ENCODE results near the gene NSRP1. TPM values are rescaled to one million over a fixed set of nuclear protein-coding genes. Genes with fewer than 3 reads are reported as not detected.

Gene NSRP1
- total and polyA plus RNA-seq, 2 of the 4 experiments (the other 2 are of a cell fraction): 3.4 to 14.2 TPM

GRCh38 chr17:30155389-30155788 is 38.8 kb downstream of the NSRP1 start:
- Histone ChIP-seq H3K27ac (ENCODE audit: insufficient read depth, low read length) (no peak overlapping the region), H4K91ac (ENCODE audit: insufficient read depth, low read depth, low read length) (no peak overlapping the region), H3K4ac (ENCODE audit: low read depth, low read length) (no peak overlapping the region), H3K36me3 (ENCODE audit: control insufficient read depth, insufficient read depth, low read length) (peaks cover 3% of the 10 kb centered on the region), H2BK5ac (ENCODE audit: low read depth, low read length, poor library complexity, severe bottlenecking) (no peak overlapping the region), H3K56ac (ENCODE audit: extremely low read depth, insufficient read depth, low read length) (no peak overlapping the region), H4K8ac (ENCODE audit: low read depth in 2 of 2, low read length in 2 of 2) (no peak overlapping the region), H2AFZ (replicated peaks; ENCODE audit: low read length, poor library complexity) (no peak overlapping the region), H3K79me1 (ENCODE audit: low read depth in 1 of 2, low read length in 2 of 2) (peaks cover 33 to 48% of the 10 kb centered on the region in 2 experiments), H3K4me3 (ENCODE audit: insufficient read depth, low read depth, low read length) (no peak overlapping the region), H3K23ac (ENCODE audit: low read depth, low read length) (no peak overlapping the region), H3K4me1 (ENCODE audit: control insufficient read depth, insufficient read depth, low read length) (no peaks in the 10 kb centered on the region), H3K9me1 (ENCODE audit: insufficient read depth, low read length) (peaks cover 6% of the 10 kb centered on the region; the same call in 1 of the 2 replicates), H3K27me3 (ENCODE audit: control insufficient read depth, insufficient read depth, low read length) (no peaks in the 10 kb centered on the region), H3K9ac (ENCODE audit: low read depth, low read length) (no peak overlapping the region), H2AK9ac (replicated peaks; ENCODE audit: low read depth, low read length, poor library complexity) (no peak overlapping the region), H4K20me1 (ENCODE audit: insufficient read depth, low read length) (peaks cover 38% of the 10 kb centered on the region), H2BK120ac (ENCODE audit: low read depth, low read length) (no peak overlapping the region), H3K18ac (ENCODE audit: low read depth, low read length) (no peak overlapping the region), H4K5ac (ENCODE audit: low read depth, low read length) (no peak overlapping the region), H2BK20ac (ENCODE audit: low read depth, low read length) (no peak overlapping the region), H3K9me3 (ENCODE audit: control insufficient read depth, insufficient read depth, low read length) (peaks cover 2% of the 10 kb centered on the region), H3K4me2 (ENCODE audit: low read depth, low read length) (no peak overlapping the region), H2AK5ac (ENCODE audit: low read depth, low read length) (no peak overlapping the region), H2BK15ac (ENCODE audit: low read depth, low read length) (no peak overlapping the region), H3K14ac (replicated peaks; ENCODE audit: low read depth, low read length) (no peak overlapping the region)
- DNase-seq: no peak
- intact Hi-C loops (cut with micrococcal nuclease): no loop called here
- dilution Hi-C loops (cut with HindIII; ENCODE audit: low sequenced_read_pairs, unreplicated experiment): no loop called here
- TF ChIP-seq MXI1 (IDR thresholded peaks at IDR 0.05; ENCODE audit: borderline replicate concordance, low read depth, low read length): no peak
- TF ChIP-seq CHD1 (IDR thresholded peaks at IDR 0.05; ENCODE audit: low read depth, low read length): no peak
- TF ChIP-seq, protein P1, sequence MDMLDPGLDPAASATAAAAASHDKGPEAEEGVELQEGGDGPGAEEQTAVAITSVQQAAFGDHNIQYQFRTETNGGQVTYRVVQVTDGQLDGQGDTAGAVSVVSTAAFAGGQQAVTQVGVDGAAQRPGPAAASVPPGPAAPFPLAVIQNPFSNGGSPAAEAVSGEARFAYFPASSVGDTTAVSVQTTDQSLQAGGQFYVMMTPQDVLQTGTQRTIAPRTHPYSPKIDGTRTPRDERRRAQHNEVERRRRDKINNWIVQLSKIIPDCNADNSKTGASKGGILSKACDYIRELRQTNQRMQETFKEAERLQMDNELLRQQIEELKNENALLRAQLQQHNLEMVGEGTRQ (IDR thresholded peaks at IDR 0.05; ENCODE audit: low read depth, low read length): no peak
- TF ChIP-seq BHLHE40 (IDR thresholded peaks at IDR 0.05; ENCODE audit: low read depth, low read length): no peak
- TF ChIP-seq CTCF (conservative IDR thresholded peaks at IDR 0.05; ENCODE audit: low read depth, low read length): no peak
- TF ChIP-seq NFE2L2 (IDR thresholded peaks at IDR 0.05; ENCODE audit: low read depth, low read length): no peak
- TF ChIP-seq RAD21 (IDR thresholded peaks at IDR 0.05; ENCODE audit: low read length): no peak
- no peak for TF ChIP-seq POLR2A (IDR thresholded peaks at IDR 0.05; ENCODE audit: low read depth, low read length)
- TF ChIP-seq, protein P2, sequence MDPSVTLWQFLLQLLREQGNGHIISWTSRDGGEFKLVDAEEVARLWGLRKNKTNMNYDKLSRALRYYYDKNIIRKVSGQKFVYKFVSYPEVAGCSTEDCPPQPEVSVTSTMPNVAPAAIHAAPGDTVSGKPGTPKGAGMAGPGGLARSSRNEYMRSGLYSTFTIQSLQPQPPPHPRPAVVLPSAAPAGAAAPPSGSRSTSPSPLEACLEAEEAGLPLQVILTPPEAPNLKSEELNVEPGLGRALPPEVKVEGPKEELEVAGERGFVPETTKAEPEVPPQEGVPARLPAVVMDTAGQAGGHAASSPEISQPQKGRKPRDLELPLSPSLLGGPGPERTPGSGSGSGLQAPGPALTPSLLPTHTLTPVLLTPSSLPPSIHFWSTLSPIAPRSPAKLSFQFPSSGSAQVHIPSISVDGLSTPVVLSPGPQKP (IDR thresholded peaks at IDR 0.05; ENCODE audit: borderline replicate concordance, low read depth, low read length): no peak
- TF ChIP-seq MAZ (IDR thresholded peaks at IDR 0.05; ENCODE audit: borderline replicate concordance, low read depth, low read length): no peak
- no peak for TF ChIP-seq RFX5 (IDR thresholded peaks at IDR 0.05; ENCODE audit: low read depth, low read length)
- TF ChIP-seq CEBPB (IDR thresholded peaks at IDR 0.05; ENCODE audit: low read depth, low read length): no peak
- no peak for TF ChIP-seq MAFK (IDR thresholded peaks at IDR 0.05; ENCODE audit: low read depth, low read length)
- POLR2A ChIA-PET (ENCODE audit: unreplicated experiment): no interaction called here
- ATAC-seq (ENCODE audit: low read depth): no peak
- BruUV-seq (replicated peaks): no TSS peak
- CTCF ChIA-PET: no interaction called here
- in situ Hi-C loops (cut with MboI; ENCODE audit: low sequenced_read_pairs): no loop called here
- no CpG with 5 or more reads among the region's 2 CpGs for WGBS, 2 experiments (ENCODE audit: extremely low coverage in 2 of 2, insufficient read length in 1 of 2)

Data from IMR-90 (cell line).